ENCODE data around the gene KRT17. TPM values are rescaled to one million over a fixed set of nuclear protein-coding genes. Genes with fewer than 3 reads are reported as not detected.

KRT17 gene
- total and polyA plus RNA-seq, 2 of the 4 experiments (the other 2 are of a cell fraction): 2.5 to 4.6 TPM

GRCh38 chr17:41599680-41600079 is 24.7 kb downstream of the KRT17 start:
- H3K23ac ChIP-seq (ENCODE audit: low read depth, low read length): no peak overlapping the region
- no peak overlapping the region for H3K4me2 ChIP-seq (ENCODE audit: low read depth, low read length)
- intact Hi-C loops (cut with micrococcal nuclease) (no loop called here), dilution Hi-C loops (cut with HindIII; ENCODE audit: low sequenced_read_pairs, unreplicated experiment) (no loop called here), in situ Hi-C loops (cut with MboI; ENCODE audit: low sequenced_read_pairs) (no loop called here)
- no peak overlapping the region for H3K27ac ChIP-seq (ENCODE audit: insufficient read depth, low read length)
- no CpG with 5 or more reads among the region's 1 CpG for whole genome bisulfite sequencing, 2 experiments (ENCODE audit: extremely low coverage in 2 of 2, insufficient read length in 1 of 2)
- no peak overlapping the region for H2AK5ac ChIP-seq (ENCODE audit: low read depth, low read length)
- no peak overlapping the region for H4K91ac ChIP-seq (ENCODE audit: insufficient read depth, low read depth, low read length)
- TF ChIP-seq SMC3 (IDR thresholded peaks at IDR 0.05; ENCODE audit: low read depth, low read length): no peak
- no peak for TF ChIP-seq CEBPB (IDR thresholded peaks at IDR 0.05; ENCODE audit: low read depth, low read length)
- no peak for TF ChIP-seq CTCF (conservative IDR thresholded peaks at IDR 0.05; ENCODE audit: low read depth, low read length)
- no peak for TF ChIP-seq FOS (IDR thresholded peaks at IDR 0.05; ENCODE audit: low read depth, low read length)
- no peak overlapping the region for H2BK120ac ChIP-seq (ENCODE audit: low read depth, low read length)
- DNase-seq: no peak
- peaks cover 56% of the 10 kb centered on the region for H3K27me3 ChIP-seq (ENCODE audit: control insufficient read depth, insufficient read depth, low read length)
- no peaks in the 10 kb centered on the region for H3K79me1 ChIP-seq (ENCODE audit: low read depth in 1 of 2, low read length in 2 of 2)
- no peak for ATAC-seq (ENCODE audit: low read depth)
- no peak overlapping the region for H2BK20ac ChIP-seq (ENCODE audit: low read depth, low read length)
- no peaks in the 10 kb centered on the region for H4K20me1 ChIP-seq (ENCODE audit: insufficient read depth, low read length)
- ChIA-PET POLR2A (ENCODE audit: unreplicated experiment) (no interaction called here), CTCF (interaction anchor here (1.3 kb wide), 1 partner anchor 50 kb away, joined by 4 read pairs; no protein-coding TSS in a partner anchor)
- H4K5ac ChIP-seq (ENCODE audit: low read depth, low read length): no peak overlapping the region
- H3K36me3 ChIP-seq (ENCODE audit: control insufficient read depth, insufficient read depth, low read length): no peaks in the 10 kb centered on the region
- H2BK15ac ChIP-seq (ENCODE audit: low read depth, low read length): no peak overlapping the region
- H4K8ac ChIP-seq (ENCODE audit: low read depth in 2 of 2, low read length in 2 of 2): no peak overlapping the region
- H3K56ac ChIP-seq (ENCODE audit: extremely low read depth, insufficient read depth, low read length): no peak overlapping the region
- H2BK5ac ChIP-seq (ENCODE audit: low read depth, low read length, poor library complexity, severe bottlenecking): no peak overlapping the region
- no peaks in the 10 kb centered on the region for H3K4me1 ChIP-seq (ENCODE audit: control insufficient read depth, insufficient read depth, low read length)
- no peak overlapping the region for H3K4me3 ChIP-seq (ENCODE audit: insufficient read depth, low read depth, low read length)
- no TSS peak for BruUV-seq (replicated peaks)
- no peak overlapping the region for H2AFZ ChIP-seq (replicated peaks; ENCODE audit: low read length, poor library complexity)
- H2AK9ac ChIP-seq (replicated peaks; ENCODE audit: low read depth, low read length, poor library complexity): no peak overlapping the region
- H3K9me3 ChIP-seq (ENCODE audit: control insufficient read depth, insufficient read depth, low read length): no peaks in the 10 kb centered on the region
- no peak overlapping the region for H3K9ac ChIP-seq (ENCODE audit: low read depth, low read length)
- H3K9me1 ChIP-seq (ENCODE audit: insufficient read depth, low read length): no peaks in the 10 kb centered on the region
- H3K4ac ChIP-seq (ENCODE audit: low read depth, low read length): no peak overlapping the region
- no peak overlapping the region for H3K14ac ChIP-seq (replicated peaks; ENCODE audit: low read depth, low read length)
- no peak overlapping the region for H3K18ac ChIP-seq (ENCODE audit: low read depth, low read length)

Data from IMR-90 (cell line).